ENCODE results near the gene VPS29. TPM values are rescaled to one million over a fixed set of nuclear protein-coding genes. Genes with fewer than 3 reads are reported as not detected.
A peak's percentile ranks its signal among the peaks of the same experiment; 100 is the strongest.

Gene VPS29
- total RNA-seq, 1 experiment from 2014 or later, result 114 TPM

GRCh38 chr12:110508071-110508586 is 6.2 kb upstream of the VPS29 start:
- H3K4me2 ChIP-seq (ENCODE audit: low read length), result no peak overlapping the region
- no peak for ATAC-seq

GRCh38 chr12:110505332-110505731 is 3.4 kb upstream of the VPS29 start:
- Histone ChIP-seq H3K9me3 (ENCODE audit: low read length) (no peaks in the 10 kb centered on the region), H3F3A (ENCODE audit: low read length, unreplicated experiment) (no peaks in the 10 kb centered on the region), H2AFZ (ENCODE audit: low read length) (no peak overlapping the region), H3K4me2 (ENCODE audit: low read length) (no peak overlapping the region), H3K4me3 (ENCODE audit: low read length) (no peak overlapping the region), H3K9me2 (replicated peaks; ENCODE audit: low read length) (no peaks in the 10 kb centered on the region), H3K4me1 (ENCODE audit: insufficient read depth, low read length) (peaks cover 7% of the 10 kb centered on the region), H3K27ac (ENCODE audit: low read length) (no peak overlapping the region), H3K9ac (ENCODE audit: low read length) (no peak overlapping the region), H3K79me2 (ENCODE audit: low read length) (peaks cover 15% of the 10 kb centered on the region), H3K27me3 (ENCODE audit: low read length) (no peaks in the 10 kb centered on the region), H4K20me1 (ENCODE audit: low read length) (no peaks in the 10 kb centered on the region), H3K36me3 (ENCODE audit: low read depth, low read length) (no peaks in the 10 kb centered on the region)
- ATAC-seq (no peak), DNase-seq (no peak)
- BruUV-seq (replicated peaks), result no TSS peak
- POLR2A ChIA-PET (ENCODE audit: unreplicated experiment), result no interaction called here
- TF ChIP-seq EZH2 (IDR thresholded peaks at IDR 0.05; ENCODE audit: low read length, unreplicated experiment) (no peak), CTCF (conservative IDR thresholded peaks at IDR 0.05; ENCODE audit: low read depth, low read length) (no peak)
- CTCF ChIA-PET, result no interaction called here
- intact Hi-C loops (cut with micrococcal nuclease), result no loop called here

More at GRCh38 chr12:110508071-110508586, 6.2 kb upstream of the VPS29 start:
- Histone ChIP-seq H3K4me1 (ENCODE audit: insufficient read depth, low read length) (peaks cover 3% of the 10 kb centered on the region; the same call in 1 of the 2 replicates), H3K27me3 (ENCODE audit: low read length) (no peaks in the 10 kb centered on the region), H3K9ac (ENCODE audit: low read length) (no peak overlapping the region), H3K27ac (ENCODE audit: low read length) (no peak overlapping the region), H3K36me3 (ENCODE audit: low read depth, low read length) (no peaks in the 10 kb centered on the region), H3K4me3 (ENCODE audit: low read length) (no peak overlapping the region), H3K79me2 (ENCODE audit: low read length) (no peaks in the 10 kb centered on the region), H3K9me3 (ENCODE audit: low read length) (no peaks in the 10 kb centered on the region), H3K9me2 (replicated peaks; ENCODE audit: low read length) (no peaks in the 10 kb centered on the region), H3F3A (ENCODE audit: low read length, unreplicated experiment) (no peaks in the 10 kb centered on the region), H2AFZ (ENCODE audit: low read length) (no peak overlapping the region), H4K20me1 (ENCODE audit: low read length) (no peaks in the 10 kb centered on the region)
- POLR2A ChIA-PET (ENCODE audit: unreplicated experiment), result no interaction called here
- BruUV-seq (replicated peaks), result no TSS peak
- no peak for TF ChIP-seq EZH2 (IDR thresholded peaks at IDR 0.05; ENCODE audit: low read length, unreplicated experiment)
- TF ChIP-seq EZH2phosphoT487 (IDR thresholded peaks at IDR 0.05; ENCODE audit: borderline replicate concordance, low read length), result no peak
- no peak for TF ChIP-seq CTCF (conservative IDR thresholded peaks at IDR 0.05; ENCODE audit: low read depth, low read length)
- intact Hi-C loops (cut with micrococcal nuclease), result no loop called here
- CTCF ChIA-PET, result no interaction called here
- DNase-seq, result no peak

- POLR2A ChIA-PET (ENCODE audit: unreplicated experiment), result no interaction called here
- DNase-seq, result peak; percentile 14
- BruUV-seq (replicated peaks), result no TSS peak
- Histone ChIP-seq H2AFZ (ENCODE audit: low read length) (no peak overlapping the region), H3K79me2 (ENCODE audit: low read length) (peaks cover 34% of the 10 kb centered on the region), H4K20me1 (ENCODE audit: low read length) (0 out of 2 replicates have a peak, but pooled peaks cover 3% of the 10 kb centered on the region), H3K27me3 (ENCODE audit: low read length) (no peaks in the 10 kb centered on the region), H3K27ac (ENCODE audit: low read length) (no peak overlapping the region), H3F3A (ENCODE audit: low read length, unreplicated experiment) (no peaks in the 10 kb centered on the region), H3K9ac (ENCODE audit: low read length) (no peak overlapping the region), H3K4me3 (ENCODE audit: low read length) (no peak overlapping the region), H3K4me1 (ENCODE audit: insufficient read depth, low read length) (peaks cover 22% of the 10 kb centered on the region), H3K9me2 (replicated peaks; ENCODE audit: low read length) (no peaks in the 10 kb centered on the region), H3K36me3 (ENCODE audit: low read depth, low read length) (peaks cover 3% of the 10 kb centered on the region; the same call in 1 of the 2 replicates), H3K4me2 (ENCODE audit: low read length) (no peak overlapping the region), H3K9me3 (ENCODE audit: low read length) (no peaks in the 10 kb centered on the region)
- no peak for ATAC-seq
- intact Hi-C loops (cut with micrococcal nuclease), result no loop called here
- CTCF ChIA-PET, result no interaction called here
- no peak for TF ChIP-seq EZH2 (IDR thresholded peaks at IDR 0.05; ENCODE audit: low read length, unreplicated experiment)
- no peak for TF ChIP-seq CTCF (conservative IDR thresholded peaks at IDR 0.05; ENCODE audit: low read depth, low read length)
- TF ChIP-seq EZH2phosphoT487 (IDR thresholded peaks at IDR 0.05; ENCODE audit: borderline replicate concordance, low read length), result no peak
Observed at GRCh38 chr12:110503432-110503831, 1.5 kb upstream of the VPS29 start.

All from PC-3 (cell line).